HEK293 (cell line): ENCODE results near the gene PARD3B.

Experiments
- CTCF ChIA-PET: fragments of 350-600 bp; formaldehyde crosslinking; extraction: SDS; loops from one replicate; lab custom pipeline; 2021; ENCODE audit warnings: antibody characterized with exemption; lab: Yijun Ruan, JAX
- POLR2A ChIA-PET: fragments of 300-600 bp; formaldehyde crosslinking; extraction: SDS; loops from one replicate; lab custom pipeline; 2020; ENCODE audit warnings: antibody characterized with exemption, inconsistent platforms; lab: Yijun Ruan, JAX
- H3K27ac ChIP-seq: fragments of 200-500 bp; sonication (Bioruptor generic); 2 replicates; pipeline ENCODE4 v1.5.1; 2014; ENCODE audit warnings: low read depth, low read length, control low read depth, inconsistent platforms; ENCODE audit errors: extremely low read depth
- H3K36me3 ChIP-seq, 2 experiments: fragments of 200-500 bp in 1 of 2; sonication (Bioruptor generic) in 1 of 2; 1 replicate in 1 of 2; 2 replicates in 1 of 2; pipeline ENCODE4 v1.5.1; 2014 to 2017; ENCODE audit warnings: inconsistent platforms in 2 of 2, low read length in 2 of 2; ENCODE audit not compliant: control insufficient read depth in 2 of 2, insufficient read depth in 1 of 2
- H3K4me1 ChIP-seq: fragments of 200-500 bp; sonication (Bioruptor generic); 2 replicates; pipeline ENCODE4 v1.5.1; 2014; ENCODE audit warnings: mild to moderate bottlenecking, low read length, inconsistent platforms; ENCODE audit not compliant: control insufficient read depth, insufficient read depth
- H3K4me3 ChIP-seq: 2 replicates; pipeline ENCODE4 v1.5.1; 2011; ENCODE audit warnings: low read depth, mild to moderate bottlenecking, control low read depth, low read length, moderate library complexity
- H3K9me3 ChIP-seq: fragments of 200-500 bp; sonication (Bioruptor generic); 2 replicates; pipeline ENCODE4 v1.5.1; 2014; ENCODE audit warnings: low read depth, low read length, inconsistent platforms; ENCODE audit not compliant: control insufficient read depth, insufficient read depth
- ZFHX2 ChIP-seq: fragments of 450-650 bp; formaldehyde crosslinking; conservative IDR thresholded peaks from 2 replicates; pipeline ENCODE4 v1.5.1; 2016; ENCODE audit warnings: missing biosample characterization, missing genetic modification characterization
- ZFP37 ChIP-seq: fragments of 450-650 bp; formaldehyde crosslinking; IDR thresholded peaks from 2 replicates; pipeline ENCODE4 v1.5.1; 2016; ENCODE audit warnings: missing biosample characterization, missing genetic modification characterization
- ZNF112 ChIP-seq: fragments of 450-650 bp; formaldehyde crosslinking; IDR thresholded peaks from 2 replicates; pipeline ENCODE4 v1.5.0; 2017; ENCODE audit warnings: missing biosample characterization, missing genetic modification characterization
- ZNF169 ChIP-seq: fragments of 450-650 bp; formaldehyde crosslinking; IDR thresholded peaks from 2 replicates; pipeline ENCODE4 v1.5.1; 2016; ENCODE audit warnings: missing biosample characterization, missing genetic modification characterization
- ZNF175 ChIP-seq: fragments of 450-650 bp; formaldehyde crosslinking; IDR thresholded peaks from 2 replicates; pipeline ENCODE4 v1.5.1; 2016; ENCODE audit warnings: missing biosample characterization, missing genetic modification characterization
- ZNF311 ChIP-seq: fragments of 450-650 bp; formaldehyde crosslinking; IDR thresholded peaks from 2 replicates; pipeline ENCODE4 v1.5.1; 2017; ENCODE audit warnings: missing biosample characterization, missing genetic modification characterization, borderline replicate concordance
- ZNF335 ChIP-seq: fragments of 450-650 bp; formaldehyde crosslinking; conservative IDR thresholded peaks from 2 replicates; pipeline ENCODE4 v1.5.1; 2016; ENCODE audit warnings: missing biosample characterization, missing genetic modification characterization
- ZNF354C ChIP-seq: fragments of 450-650 bp; formaldehyde crosslinking; IDR thresholded peaks from 2 replicates; pipeline ENCODE4 v1.5.1; 2016; ENCODE audit warnings: missing biosample characterization, missing genetic modification characterization, low read depth, borderline replicate concordance
- ZNF394 ChIP-seq: fragments of 450-650 bp; formaldehyde crosslinking; IDR thresholded peaks from 2 replicates; pipeline ENCODE4 v1.5.1; 2016; ENCODE audit warnings: missing biosample characterization, missing genetic modification characterization, mild to moderate bottlenecking, moderate library complexity, borderline replicate concordance
- ZNF433 ChIP-seq: fragments of 450-650 bp; formaldehyde crosslinking; IDR thresholded peaks from 2 replicates; pipeline ENCODE4 v1.5.1; 2016; ENCODE audit warnings: missing biosample characterization, missing genetic modification characterization, low read depth
- ZNF626 ChIP-seq: fragments of 450-650 bp; sonication (Bioruptor Pico); formaldehyde crosslinking; IDR thresholded peaks from 2 replicates; pipeline ENCODE4 v1.5.1; 2018; ENCODE audit warnings: missing biosample characterization, missing genetic modification characterization, inconsistent platforms
- ZNF677 ChIP-seq: fragments of 450-650 bp; IDR thresholded peaks from 2 replicates; pipeline ENCODE4 v1.5.0; 2018; ENCODE audit warnings: missing biosample characterization, mild to moderate bottlenecking, missing genetic modification characterization, moderate library complexity
- TF ChIP-seq, protein P1 (sequence below): fragments of 450-650 bp; formaldehyde crosslinking; IDR thresholded peaks from 2 replicates; pipeline ENCODE4 v1.5.1; 2016; ENCODE audit warnings: missing biosample characterization, missing genetic modification characterization, low read depth
- TF ChIP-seq, protein P2 (sequence below): fragments of 450-650 bp; formaldehyde crosslinking; IDR thresholded peaks from 2 replicates; pipeline ENCODE4 v1.5.1; 2017; ENCODE audit warnings: missing biosample characterization, missing genetic modification characterization
- TF ChIP-seq, protein P3 (sequence below): fragments of 450-650 bp; formaldehyde crosslinking; IDR thresholded peaks from 2 replicates; pipeline ENCODE4 v1.5.1; 2017; ENCODE audit warnings: missing biosample characterization, missing genetic modification characterization
- TF ChIP-seq, protein P4 (sequence below): fragments of 450-650 bp; formaldehyde crosslinking; IDR thresholded peaks from 2 replicates; pipeline ENCODE4 v1.5.1; 2016; ENCODE audit warnings: missing biosample characterization, missing genetic modification characterization, borderline replicate concordance
- TF ChIP-seq, protein P5 (sequence below): fragments of 450-650 bp; formaldehyde crosslinking; IDR thresholded peaks from 2 replicates; pipeline ENCODE4 v1.5.1; 2017; ENCODE audit warnings: missing biosample characterization, missing genetic modification characterization
- TF ChIP-seq, protein P6 (sequence below): fragments of 450-650 bp; formaldehyde crosslinking; IDR thresholded peaks from 2 replicates; pipeline ENCODE4; 2016; ENCODE audit warnings: missing biosample characterization, missing genetic modification characterization

PARD3B gene

DNA sequence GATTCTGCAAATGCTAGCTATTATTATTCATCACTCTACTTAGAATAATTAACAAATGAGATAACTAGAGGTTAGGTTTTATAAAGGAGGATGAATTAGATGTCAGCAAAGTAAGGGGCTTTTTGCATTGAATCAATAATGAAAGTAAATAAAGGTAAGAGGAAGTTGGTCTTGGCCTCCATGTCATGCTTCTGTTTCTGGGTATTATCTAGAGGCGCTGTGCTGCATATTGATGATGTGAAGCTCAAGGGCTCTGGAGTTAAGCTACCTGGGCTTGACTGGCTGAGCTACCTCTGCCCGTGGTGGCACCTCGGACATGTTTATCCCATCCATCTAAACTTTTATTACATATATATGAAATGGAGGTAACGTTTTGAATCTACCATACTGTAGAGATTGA, 350.9 kb downstream of the PARD3B start:
- no peaks in the 10 kb centered on the region for H3K36me3 ChIP-seq
- TF ChIP-seq ZNF677 (no peak), ZNF394 (tag by site-specific recombination) (no peak), ZNF626 (tag by site-specific recombination) (no peak), ZNF433 (tag by site-specific recombination) (no peak), ZFHX2 (tag by site-specific recombination) (no peak), ZNF311 (no peak), ZNF169 (tag by site-specific recombination) (no peak), ZNF112 (tag by site-specific recombination) (no peak), ZNF175 (no peak), ZFP37 (tag by site-specific recombination) (no peak), ZNF354C (tag by site-specific recombination) (no peak), ZNF335 (no peak)
- TF ChIP-seq, protein P1, sequence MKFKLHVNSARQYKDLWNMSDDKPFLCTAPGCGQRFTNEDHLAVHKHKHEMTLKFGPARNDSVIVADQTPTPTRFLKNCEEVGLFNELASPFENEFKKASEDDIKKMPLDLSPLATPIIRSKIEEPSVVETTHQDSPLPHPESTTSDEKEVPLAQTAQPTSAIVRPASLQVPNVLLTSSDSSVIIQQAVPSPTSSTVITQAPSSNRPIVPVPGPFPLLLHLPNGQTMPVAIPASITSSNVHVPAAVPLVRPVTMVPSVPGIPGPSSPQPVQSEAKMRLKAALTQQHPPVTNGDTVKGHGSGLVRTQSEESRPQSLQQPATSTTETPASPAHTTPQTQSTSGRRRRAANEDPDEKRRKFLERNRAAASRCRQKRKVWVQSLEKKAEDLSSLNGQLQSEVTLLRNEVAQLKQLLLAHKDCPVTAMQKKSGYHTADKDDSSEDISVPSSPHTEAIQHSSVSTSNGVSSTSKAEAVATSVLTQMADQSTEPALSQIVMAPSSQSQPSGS (tag by site-specific recombination) = no peak
- TF ChIP-seq, protein P2, sequence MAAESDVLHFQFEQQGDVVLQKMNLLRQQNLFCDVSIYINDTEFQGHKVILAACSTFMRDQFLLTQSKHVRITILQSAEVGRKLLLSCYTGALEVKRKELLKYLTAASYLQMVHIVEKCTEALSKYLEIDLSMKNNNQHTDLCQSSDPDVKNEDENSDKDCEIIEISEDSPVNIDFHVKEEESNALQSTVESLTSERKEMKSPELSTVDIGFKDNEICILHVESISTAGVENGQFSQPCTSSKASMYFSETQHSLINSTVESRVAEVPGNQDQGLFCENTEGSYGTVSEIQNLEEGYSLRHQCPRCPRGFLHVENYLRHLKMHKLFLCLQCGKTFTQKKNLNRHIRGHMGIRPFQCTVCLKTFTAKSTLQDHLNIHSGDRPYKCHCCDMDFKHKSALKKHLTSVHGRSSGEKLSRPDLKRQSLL (tag by site-specific recombination) = no peak
- TF ChIP-seq, protein P3, sequence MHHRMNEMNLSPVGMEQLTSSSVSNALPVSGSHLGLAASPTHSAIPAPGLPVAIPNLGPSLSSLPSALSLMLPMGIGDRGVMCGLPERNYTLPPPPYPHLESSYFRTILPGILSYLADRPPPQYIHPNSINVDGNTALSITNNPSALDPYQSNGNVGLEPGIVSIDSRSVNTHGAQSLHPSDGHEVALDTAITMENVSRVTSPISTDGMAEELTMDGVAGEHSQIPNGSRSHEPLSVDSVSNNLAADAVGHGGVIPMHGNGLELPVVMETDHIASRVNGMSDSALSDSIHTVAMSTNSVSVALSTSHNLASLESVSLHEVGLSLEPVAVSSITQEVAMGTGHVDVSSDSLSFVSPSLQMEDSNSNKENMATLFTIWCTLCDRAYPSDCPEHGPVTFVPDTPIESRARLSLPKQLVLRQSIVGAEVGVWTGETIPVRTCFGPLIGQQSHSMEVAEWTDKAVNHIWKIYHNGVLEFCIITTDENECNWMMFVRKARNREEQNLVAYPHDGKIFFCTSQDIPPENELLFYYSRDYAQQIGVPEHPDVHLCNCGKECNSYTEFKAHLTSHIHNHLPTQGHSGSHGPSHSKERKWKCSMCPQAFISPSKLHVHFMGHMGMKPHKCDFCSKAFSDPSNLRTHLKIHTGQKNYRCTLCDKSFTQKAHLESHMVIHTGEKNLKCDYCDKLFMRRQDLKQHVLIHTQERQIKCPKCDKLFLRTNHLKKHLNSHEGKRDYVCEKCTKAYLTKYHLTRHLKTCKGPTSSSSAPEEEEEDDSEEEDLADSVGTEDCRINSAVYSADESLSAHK (tag by site-specific recombination) = no peak
- TF ChIP-seq, protein P4, sequence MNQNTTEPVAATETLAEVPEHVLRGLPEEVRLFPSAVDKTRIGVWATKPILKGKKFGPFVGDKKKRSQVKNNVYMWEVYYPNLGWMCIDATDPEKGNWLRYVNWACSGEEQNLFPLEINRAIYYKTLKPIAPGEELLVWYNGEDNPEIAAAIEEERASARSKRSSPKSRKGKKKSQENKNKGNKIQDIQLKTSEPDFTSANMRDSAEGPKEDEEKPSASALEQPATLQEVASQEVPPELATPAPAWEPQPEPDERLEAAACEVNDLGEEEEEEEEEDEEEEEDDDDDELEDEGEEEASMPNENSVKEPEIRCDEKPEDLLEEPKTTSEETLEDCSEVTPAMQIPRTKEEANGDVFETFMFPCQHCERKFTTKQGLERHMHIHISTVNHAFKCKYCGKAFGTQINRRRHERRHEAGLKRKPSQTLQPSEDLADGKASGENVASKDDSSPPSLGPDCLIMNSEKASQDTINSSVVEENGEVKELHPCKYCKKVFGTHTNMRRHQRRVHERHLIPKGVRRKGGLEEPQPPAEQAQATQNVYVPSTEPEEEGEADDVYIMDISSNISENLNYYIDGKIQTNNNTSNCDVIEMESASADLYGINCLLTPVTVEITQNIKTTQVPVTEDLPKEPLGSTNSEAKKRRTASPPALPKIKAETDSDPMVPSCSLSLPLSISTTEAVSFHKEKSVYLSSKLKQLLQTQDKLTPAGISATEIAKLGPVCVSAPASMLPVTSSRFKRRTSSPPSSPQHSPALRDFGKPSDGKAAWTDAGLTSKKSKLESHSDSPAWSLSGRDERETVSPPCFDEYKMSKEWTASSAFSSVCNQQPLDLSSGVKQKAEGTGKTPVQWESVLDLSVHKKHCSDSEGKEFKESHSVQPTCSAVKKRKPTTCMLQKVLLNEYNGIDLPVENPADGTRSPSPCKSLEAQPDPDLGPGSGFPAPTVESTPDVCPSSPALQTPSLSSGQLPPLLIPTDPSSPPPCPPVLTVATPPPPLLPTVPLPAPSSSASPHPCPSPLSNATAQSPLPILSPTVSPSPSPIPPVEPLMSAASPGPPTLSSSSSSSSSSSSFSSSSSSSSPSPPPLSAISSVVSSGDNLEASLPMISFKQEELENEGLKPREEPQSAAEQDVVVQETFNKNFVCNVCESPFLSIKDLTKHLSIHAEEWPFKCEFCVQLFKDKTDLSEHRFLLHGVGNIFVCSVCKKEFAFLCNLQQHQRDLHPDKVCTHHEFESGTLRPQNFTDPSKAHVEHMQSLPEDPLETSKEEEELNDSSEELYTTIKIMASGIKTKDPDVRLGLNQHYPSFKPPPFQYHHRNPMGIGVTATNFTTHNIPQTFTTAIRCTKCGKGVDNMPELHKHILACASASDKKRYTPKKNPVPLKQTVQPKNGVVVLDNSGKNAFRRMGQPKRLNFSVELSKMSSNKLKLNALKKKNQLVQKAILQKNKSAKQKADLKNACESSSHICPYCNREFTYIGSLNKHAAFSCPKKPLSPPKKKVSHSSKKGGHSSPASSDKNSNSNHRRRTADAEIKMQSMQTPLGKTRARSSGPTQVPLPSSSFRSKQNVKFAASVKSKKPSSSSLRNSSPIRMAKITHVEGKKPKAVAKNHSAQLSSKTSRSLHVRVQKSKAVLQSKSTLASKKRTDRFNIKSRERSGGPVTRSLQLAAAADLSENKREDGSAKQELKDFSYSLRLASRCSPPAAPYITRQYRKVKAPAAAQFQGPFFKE (tag by site-specific recombination) = no peak
- TF ChIP-seq, protein P5, sequence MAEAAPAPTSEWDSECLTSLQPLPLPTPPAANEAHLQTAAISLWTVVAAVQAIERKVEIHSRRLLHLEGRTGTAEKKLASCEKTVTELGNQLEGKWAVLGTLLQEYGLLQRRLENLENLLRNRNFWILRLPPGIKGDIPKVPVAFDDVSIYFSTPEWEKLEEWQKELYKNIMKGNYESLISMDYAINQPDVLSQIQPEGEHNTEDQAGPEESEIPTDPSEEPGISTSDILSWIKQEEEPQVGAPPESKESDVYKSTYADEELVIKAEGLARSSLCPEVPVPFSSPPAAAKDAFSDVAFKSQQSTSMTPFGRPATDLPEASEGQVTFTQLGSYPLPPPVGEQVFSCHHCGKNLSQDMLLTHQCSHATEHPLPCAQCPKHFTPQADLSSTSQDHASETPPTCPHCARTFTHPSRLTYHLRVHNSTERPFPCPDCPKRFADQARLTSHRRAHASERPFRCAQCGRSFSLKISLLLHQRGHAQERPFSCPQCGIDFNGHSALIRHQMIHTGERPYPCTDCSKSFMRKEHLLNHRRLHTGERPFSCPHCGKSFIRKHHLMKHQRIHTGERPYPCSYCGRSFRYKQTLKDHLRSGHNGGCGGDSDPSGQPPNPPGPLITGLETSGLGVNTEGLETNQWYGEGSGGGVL (tag by site-specific recombination) = no peak
- TF ChIP-seq, protein P6, sequence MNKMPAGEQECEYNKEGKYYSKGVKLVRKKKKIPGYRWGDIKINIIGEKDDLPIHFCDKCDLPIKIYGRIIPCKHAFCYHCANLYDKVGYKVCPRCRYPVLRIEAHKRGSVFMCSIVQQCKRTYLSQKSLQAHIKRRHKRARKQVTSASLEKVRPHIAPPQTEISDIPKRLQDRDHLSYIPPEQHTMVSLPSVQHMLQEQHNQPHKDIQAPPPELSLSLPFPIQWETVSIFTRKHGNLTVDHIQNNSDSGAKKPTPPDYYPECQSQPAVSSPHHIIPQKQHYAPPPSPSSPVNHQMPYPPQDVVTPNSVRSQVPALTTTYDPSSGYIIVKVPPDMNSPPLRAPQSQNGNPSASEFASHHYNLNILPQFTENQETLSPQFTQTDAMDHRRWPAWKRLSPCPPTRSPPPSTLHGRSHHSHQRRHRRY = no peak
- H3K4me1 ChIP-seq = peaks cover 12% of the 10 kb centered on the region
- no peak overlapping the region for H3K27ac ChIP-seq
- ChIA-PET CTCF (interaction anchor here (0.8 kb wide), 1 partner anchor 502 kb away, joined by 3 read pairs; no protein-coding TSS in a partner anchor), POLR2A (no interaction called here)
- H3K9me3 ChIP-seq = no peaks in the 10 kb centered on the region
- no peak overlapping the region for H3K4me3 ChIP-seq
